Fibroblast of lung (primary cell): Measurements from ENCODE around the gene CPN1. TPM values are rescaled to one million over a fixed set of nuclear protein-coding genes. Genes with fewer than 3 reads are reported as not detected.
A peak's percentile ranks its signal among the peaks of the same experiment; 100 is the strongest.

Source experiments
- DNase-seq, 2 donors: peaks; one replicate each; pipeline versions ENCODE4 v3.0.0 to v3.0.0-alpha.2; 2010; ENCODE audit warnings: low read depth in 2 of 2
- H2AFZ ChIP-seq: 2 replicates; pipeline ENCODE4 v1.5.1; 2012; ENCODE audit warnings: low read length, control low read depth, inconsistent platforms
- H3K27ac ChIP-seq: 2 replicates; pipeline ENCODE4 v1.5.1; 2011; ENCODE audit warnings: low read length, control low read depth; ENCODE audit not compliant: insufficient read depth
- H3K27me3 ChIP-seq: 2 replicates; pipeline ENCODE4 v1.5.1; 2011; ENCODE audit warnings: mild to moderate bottlenecking, low read length; ENCODE audit not compliant: control insufficient read depth, insufficient read depth
- H3K36me3 ChIP-seq: 2 replicates; pipeline ENCODE4 v1.5.1; 2011; ENCODE audit warnings: low read length; ENCODE audit not compliant: control insufficient read depth, insufficient read depth
- H3K4me1 ChIP-seq: 2 replicates; pipeline ENCODE4 v1.5.1; 2011; ENCODE audit warnings: low read length; ENCODE audit not compliant: control insufficient read depth, insufficient read depth; ENCODE audit errors: extremely low read depth
- H3K4me2 ChIP-seq: 2 replicates; pipeline ENCODE4 v1.5.1; 2011; ENCODE audit warnings: low read length, control low read depth; ENCODE audit not compliant: insufficient read depth; ENCODE audit errors: extremely low read depth
- H3K4me3 ChIP-seq, 4 experiments: fragments of 200-600 bp in 1 of 4; sonication (generic) in 1 of 4; replicated peaks in 1 of 4; 2 replicates each; pipeline ENCODE4 v1.5.1; 2011 to 2016; ENCODE audit warnings: low read length in 4 of 4, low read depth in 3 of 4, mild to moderate bottlenecking in 3 of 4, control low read depth in 2 of 4, inconsistent platforms in 1 of 4, mixed read lengths in 1 of 4; ENCODE audit not compliant: insufficient read depth in 1 of 4; ENCODE audit errors: control extremely low read depth in 1 of 4
- H3K79me2 ChIP-seq: 2 replicates; pipeline ENCODE4 v1.5.1; 2012; ENCODE audit warnings: mild to moderate bottlenecking, low read length, inconsistent platforms; ENCODE audit not compliant: control insufficient read depth, insufficient read depth
- H3K9ac ChIP-seq: 2 replicates; pipeline ENCODE4 v1.5.1; 2011; ENCODE audit warnings: mild to moderate bottlenecking, low read length, control low read depth; ENCODE audit not compliant: insufficient read depth
- H3K9me3 ChIP-seq: 2 replicates; pipeline ENCODE4 v1.5.1; 2012; ENCODE audit warnings: low read depth, low read length; ENCODE audit not compliant: control insufficient read depth, insufficient read depth
- H4K20me1 ChIP-seq: 2 replicates; pipeline ENCODE4 v1.5.1; 2011; ENCODE audit warnings: low read length; ENCODE audit not compliant: control insufficient read depth, insufficient read depth; ENCODE audit errors: extremely low read depth
- CTCF ChIP-seq, 2 donors: IDR thresholded peaks in 1 of 2; conservative IDR thresholded peaks in 1 of 2; 1 replicate in 1 of 2; 2 replicates in 1 of 2; pipeline ENCODE4 v1.5.1; 2011 to 2012; ENCODE audit warnings: low read length in 2 of 2, control low read depth in 1 of 2, inconsistent platforms in 1 of 2, low read depth in 1 of 2, mild to moderate bottlenecking in 1 of 2
- EZH2 ChIP-seq: IDR thresholded peaks from 2 replicates; pipeline ENCODE4 v1.5.1; 2012; ENCODE audit warnings: low read length, control low read depth, mild to moderate bottlenecking; ENCODE audit errors: missing control alignments
- polyA plus RNA-seq, 2 donors: library from polyadenylated mRNA; depleted of rRNA in 1 of 2; stranded (reverse) in 1 of 2; unstranded in 1 of 2; fragments of >200 nt; gene quantifications; 2 replicates each; pipeline ENCODE4 v1.2.1, GENCODE V29; 2011 to 2012; ENCODE audit warnings: missing spikeins in 1 of 2
- total RNA-seq: library from RNA; depleted of rRNA; stranded (reverse); fragments of >200 nt; gene quantifications from 2 replicates; pipeline ENCODE4 v1.2.1, GENCODE V29; 2014

CPN1 gene
- total and polyA plus RNA-seq, 2 donors (not counting 1 experiment from before 2014, with no cell fraction given) = not detected

- peak; percentile 76 to 91 for DNase-seq
- Histone ChIP-seq H3K4me1 (peaks cover 25% of the 10 kb centered on the region), H3K27ac (peak overlapping the region; percentile 84), H2AFZ (no peak overlapping the region), H3K9me3 (no peaks in the 10 kb centered on the region), H4K20me1 (no peaks in the 10 kb centered on the region), H3K4me3 (peak overlapping the region; percentile 73 to 99 (median 84)), H3K36me3 (no peaks in the 10 kb centered on the region), H3K4me2 (peak overlapping the region; percentile 66), H3K27me3 (no peaks in the 10 kb centered on the region), H3K79me2 (peaks cover 50% of the 10 kb centered on the region), H3K9ac (peak overlapping the region; percentile 75)
- TF ChIP-seq EZH2 = no peak
- TF ChIP-seq CTCF (conservative IDR thresholded peaks at IDR 0.05 in 1 of 2, IDR thresholded peaks at IDR 0.05 in 1 of 2; ENCODE audit: low read depth in 1 of 2, low read length in 2 of 2) = no peak
Observed at GRCh38 chr10:100008142-100008522, 73.5 kb downstream of the CPN1 start.

DNA sequence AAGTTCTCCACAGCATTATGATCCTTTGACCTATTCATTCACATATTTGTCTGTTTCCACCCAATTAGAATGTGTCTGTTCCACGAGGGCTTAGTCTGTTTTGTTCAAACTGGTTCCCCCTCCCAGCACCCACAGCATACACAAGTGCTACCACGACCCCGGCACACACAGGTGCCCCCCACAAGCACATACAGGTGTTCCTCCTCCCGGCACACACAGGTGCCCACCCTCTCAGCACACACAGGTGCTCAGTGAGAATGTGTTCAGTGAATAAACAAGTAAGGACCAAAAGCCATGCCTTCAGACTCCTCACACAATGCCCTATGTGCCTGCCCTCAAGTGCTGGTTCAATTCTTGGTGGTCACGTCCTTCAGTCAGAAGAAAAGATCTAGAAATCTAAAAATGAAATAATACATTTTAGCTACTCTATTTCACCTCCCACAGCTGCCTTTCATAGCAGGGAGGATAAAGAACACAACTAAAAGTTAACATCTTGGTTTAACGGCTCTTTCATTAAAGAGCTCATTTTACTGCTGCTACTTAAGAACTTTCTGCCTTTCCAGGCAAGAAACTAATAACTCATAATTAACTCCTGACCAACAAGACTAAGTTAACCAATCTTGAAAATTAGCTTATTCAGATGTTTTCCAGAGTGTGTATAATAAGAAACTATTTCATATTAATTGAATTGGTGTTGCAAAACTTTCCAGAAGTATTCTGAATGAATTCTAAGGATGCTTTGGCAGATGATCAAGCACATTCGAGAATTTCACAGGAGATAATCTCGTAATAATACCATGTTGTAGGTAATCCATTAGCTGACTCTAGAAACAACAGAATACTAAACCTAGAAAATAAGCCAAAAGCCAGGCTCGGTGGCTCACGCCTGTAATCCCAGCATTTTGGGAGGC lies 74.2 kb downstream of the CPN1 start:
- H3K9ac ChIP-seq = peak overlapping the region; percentile 8
- H4K20me1 ChIP-seq = no peaks in the 10 kb centered on the region
- peak overlapping the region; percentile 80 for H3K27ac ChIP-seq
- no peaks in the 10 kb centered on the region for H3K36me3 ChIP-seq
- H3K9me3 ChIP-seq = no peaks in the 10 kb centered on the region
- no peaks in the 10 kb centered on the region for H3K27me3 ChIP-seq
- TF ChIP-seq EZH2 = no peak
- TF ChIP-seq CTCF (conservative IDR thresholded peaks at IDR 0.05 in 1 of 2, IDR thresholded peaks at IDR 0.05 in 1 of 2; ENCODE audit: low read depth in 1 of 2, low read length in 2 of 2) = no peak
- H3K4me3 ChIP-seq = peak overlapping the region; percentile 73 to 99 (median 84)
- H3K79me2 ChIP-seq = peaks cover 56% of the 10 kb centered on the region
- H2AFZ ChIP-seq = no peak overlapping the region
- H3K4me2 ChIP-seq = peak overlapping the region; percentile 66
- H3K4me1 ChIP-seq = peaks cover 25% of the 10 kb centered on the region
- DNase-seq = peak; percentile 46 to 55

DNA sequence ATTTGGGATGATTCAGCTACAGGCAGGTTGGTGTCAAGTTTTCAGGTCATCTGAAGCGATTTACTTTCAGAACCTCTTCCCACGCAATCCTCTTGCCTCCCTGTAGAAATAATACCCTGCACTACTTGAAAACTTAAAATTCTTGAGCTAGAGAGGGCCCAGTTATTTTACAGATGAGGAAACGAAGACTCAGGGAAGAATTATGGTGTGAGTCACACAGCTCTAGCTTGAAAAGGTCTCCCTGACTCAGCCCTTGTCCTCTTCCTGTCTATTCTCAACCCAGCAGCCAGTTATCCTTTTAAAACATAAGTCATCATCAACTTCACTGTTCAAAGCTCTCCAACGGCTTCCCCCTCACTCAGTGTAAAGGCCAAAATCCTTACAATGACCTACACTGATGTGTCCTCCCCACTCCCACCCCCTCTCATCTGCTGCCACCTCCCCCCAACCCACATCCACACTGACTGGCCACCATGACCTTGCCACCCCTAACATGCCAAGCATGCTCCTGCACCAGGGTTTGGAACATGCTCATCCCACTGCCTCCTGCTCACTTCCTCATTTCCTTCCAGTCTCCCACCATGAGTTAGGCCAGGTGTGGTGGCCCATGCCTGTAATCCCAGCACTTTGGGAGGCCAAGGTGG lies 75.3 kb downstream of the CPN1 start:
- Histone ChIP-seq H3K27me3 (no peaks in the 10 kb centered on the region), H3K9me3 (no peaks in the 10 kb centered on the region), H3K36me3 (no peaks in the 10 kb centered on the region), H3K79me2 (peaks cover 68% of the 10 kb centered on the region), H3K4me3 (peak overlapping the region; percentile 7 to 46 (median 20)), H3K27ac (peak overlapping the region; percentile 86), H4K20me1 (no peaks in the 10 kb centered on the region), H3K9ac (no peak overlapping the region), H2AFZ (no peak overlapping the region), H3K4me2 (peak overlapping the region; percentile 75), H3K4me1 (peaks cover 25% of the 10 kb centered on the region)
- TF ChIP-seq CTCF (conservative IDR thresholded peaks at IDR 0.05 in 1 of 2, IDR thresholded peaks at IDR 0.05 in 1 of 2; ENCODE audit: low read depth in 1 of 2, low read length in 2 of 2) (no peak), EZH2 (no peak)
- peak; percentile 90 to 98 for DNase-seq
